Muscle layer of duodenum (tissue), 2 donors: Measurements from ENCODE around the gene NOC3L.
"Not testable (repeated sequence)": the region's sequence is repeated elsewhere in the genome, so short reads cannot be mapped to it uniquely, and the experiment has no call there.

Experiments
- H3K27ac ChIP-seq: one replicate; pipeline ENCODE4 v1.7.0; 2013; ENCODE audit warnings: mild to moderate bottlenecking, low read length
- H3K27me3 ChIP-seq: one replicate; pipeline ENCODE4 v1.7.0; 2013; ENCODE audit warnings: low read depth, mild to moderate bottlenecking, control low read depth, low read length
- H3K36me3 ChIP-seq, 2 donors: one replicate each; pipeline ENCODE4 v1.7.0; 2013; ENCODE audit warnings: low read length in 2 of 2, control low read depth in 1 of 2, mild to moderate bottlenecking in 1 of 2; ENCODE audit not compliant: insufficient read depth in 2 of 2, control insufficient read depth in 1 of 2
- H3K4me1 ChIP-seq, 2 donors: one replicate each; pipeline ENCODE4 v1.7.0; 2013; ENCODE audit warnings: low read length in 2 of 2, mild to moderate bottlenecking in 2 of 2, control low read depth in 1 of 2, moderate library complexity in 1 of 2; ENCODE audit not compliant: insufficient read depth in 2 of 2, control insufficient read depth in 1 of 2
- H3K4me3 ChIP-seq, 2 donors: one replicate each; pipeline ENCODE4 v1.7.0; 2013; ENCODE audit warnings: low read length in 2 of 2, low read depth in 1 of 2, mild to moderate bottlenecking in 1 of 2
- H3K9me3 ChIP-seq, 2 donors: one replicate each; pipeline ENCODE4 v1.7.0; 2013; ENCODE audit warnings: low read length in 2 of 2, control low read depth in 1 of 2, mild to moderate bottlenecking in 1 of 2; ENCODE audit not compliant: control insufficient read depth in 1 of 2
- donor health status: healthy.

NOC3L gene

GRCh38 chr10:94358480-94358879 lies 4.3 kb downstream of the NOC3L start:
- H3K9me3 ChIP-seq, result no peaks in the 10 kb centered on the region
- no peak overlapping the region for H3K4me3 ChIP-seq
- H3K4me1 ChIP-seq, result peaks cover 6 to 13% of the 10 kb centered on the region in 2 donors
- no peaks in the 10 kb centered on the region for H3K27me3 ChIP-seq
- H3K27ac ChIP-seq, result no peak overlapping the region
- peaks cover 20 to 24% of the 10 kb centered on the region in 2 donors for H3K36me3 ChIP-seq

- Histone ChIP-seq H3K4me1 (peaks cover 6 to 12% of the 10 kb centered on the region in 2 donors), H3K4me3 (no peak overlapping the region), H3K27me3 (no peaks in the 10 kb centered on the region), H3K9me3 (no peaks in the 10 kb centered on the region), H3K27ac (no peak overlapping the region), H3K36me3 (peaks cover 20 to 25% of the 10 kb centered on the region in 2 donors)
Observed at GRCh38 chr10:94357193-94357592, 5.5 kb downstream of the NOC3L start.

GRCh38 chr10:94355841-94356240 lies 6.9 kb downstream of the NOC3L start:
- Histone ChIP-seq H3K4me3 (no peak overlapping the region), H3K27ac (no peak overlapping the region), H3K4me1 (no peaks in the 10 kb centered on the region), H3K36me3 (peaks cover 28 to 30% of the 10 kb centered on the region in 2 donors), H3K27me3 (no peaks in the 10 kb centered on the region), H3K9me3 (no peaks in the 10 kb centered on the region)

GRCh38 chr10:94353336-94353735 lies 9.4 kb downstream of the NOC3L start:
- H3K36me3 ChIP-seq, result peaks cover 41 to 43% of the 10 kb centered on the region in 2 donors
- H3K27me3 ChIP-seq, result no peaks in the 10 kb centered on the region
- no peak overlapping the region for H3K27ac ChIP-seq
- H3K4me3 ChIP-seq, result no peak overlapping the region
- H3K4me1 ChIP-seq, result no peaks in the 10 kb centered on the region
- H3K9me3 ChIP-seq, result no peaks in the 10 kb centered on the region

GRCh38 chr10:94351089-94351488 lies 11.7 kb downstream of the NOC3L start:
- Histone ChIP-seq H3K27ac (no peak overlapping the region), H3K4me3 (no peak overlapping the region), H3K36me3 (peaks cover 35 to 36% of the 10 kb centered on the region in 2 donors), H3K9me3 (no peaks in the 10 kb centered on the region), H3K27me3 (no peaks in the 10 kb centered on the region), H3K4me1 (no peaks in the 10 kb centered on the region)

- not testable (repeated sequence) for H3K4me3 ChIP-seq, H3K9me3 ChIP-seq, H3K27ac ChIP-seq, H3K4me1 ChIP-seq, H3K27me3 ChIP-seq
- H3K36me3 ChIP-seq, result peaks cover 31 to 35% of the 10 kb centered on the region in 2 donors
Observed at GRCh38 chr10:94350500-94350899, 12.2 kb downstream of the NOC3L start.

GRCh38 chr10:94349327-94349726 lies 13.4 kb downstream of the NOC3L start:
- H3K4me3 ChIP-seq, result no peak overlapping the region
- no peaks in the 10 kb centered on the region for H3K4me1 ChIP-seq
- H3K36me3 ChIP-seq, result peaks cover 29 to 41% of the 10 kb centered on the region in 2 donors
- H3K27ac ChIP-seq, result no peak overlapping the region
- no peaks in the 10 kb centered on the region for H3K9me3 ChIP-seq
- H3K27me3 ChIP-seq, result no peaks in the 10 kb centered on the region

GRCh38 chr10:94344522-94345122 lies 18.1 kb downstream of the NOC3L start:
- H3K9me3 ChIP-seq, result no peaks in the 10 kb centered on the region
- no peaks in the 10 kb centered on the region for H3K4me1 ChIP-seq
- H3K4me3 ChIP-seq, result no peak overlapping the region
- peaks cover 34 to 36% of the 10 kb centered on the region in 2 donors for H3K36me3 ChIP-seq
- no peak overlapping the region for H3K27ac ChIP-seq
- H3K27me3 ChIP-seq, result no peaks in the 10 kb centered on the region

GRCh38 chr10:94343151-94343550 lies 19.6 kb downstream of the NOC3L start:
- Histone ChIP-seq H3K27ac (no peak overlapping the region), H3K4me3 (no peak overlapping the region), H3K4me1 (no peaks in the 10 kb centered on the region), H3K27me3 (no peaks in the 10 kb centered on the region), H3K36me3 (peaks cover 41 to 46% of the 10 kb centered on the region in 2 donors), H3K9me3 (no peaks in the 10 kb centered on the region)

- Histone ChIP-seq H3K9me3 (no peaks in the 10 kb centered on the region), H3K27ac (no peak overlapping the region), H3K27me3 (no peaks in the 10 kb centered on the region), H3K4me3 (no peak overlapping the region), H3K36me3 (peaks cover 74 to 80% of the 10 kb centered on the region in 2 donors), H3K4me1 (no peaks in the 10 kb centered on the region)
Observed at GRCh38 chr10:94334857-94335256, 27.9 kb downstream of the NOC3L start.

GRCh38 chr10:94333051-94333450 lies 29.7 kb downstream of the NOC3L start:
- H3K27me3 ChIP-seq, result no peaks in the 10 kb centered on the region
- peaks cover 56 to 66% of the 10 kb centered on the region in 2 donors for H3K36me3 ChIP-seq
- no peak overlapping the region for H3K4me3 ChIP-seq
- no peak overlapping the region for H3K27ac ChIP-seq
- no peaks in the 10 kb centered on the region for H3K4me1 ChIP-seq
- no peaks in the 10 kb centered on the region for H3K9me3 ChIP-seq

- Histone ChIP-seq H3K4me3 (no peak overlapping the region), H3K4me1 (no peaks in the 10 kb centered on the region), H3K36me3 (peaks cover 28 to 45% of the 10 kb centered on the region in 2 donors), H3K9me3 (no peaks in the 10 kb centered on the region), H3K27me3 (no peaks in the 10 kb centered on the region), H3K27ac (no peak overlapping the region)
Observed at GRCh38 chr10:94328613-94329012, 34.1 kb downstream of the NOC3L start.
